ENCODE results near the gene BAZ1A.
"Not testable (repeated sequence)": the region's sequence is repeated elsewhere in the genome, so short reads cannot be mapped to it uniquely, and the experiment has no call there.

Gene BAZ1A

GRCh38 chr14:34857689-34858449 lies 17.3 kb downstream of the BAZ1A start:
- DNase-seq: no peak

- DNase-seq: no peak
Measured at GRCh38 chr14:34853041-34853440, 22.1 kb downstream of the BAZ1A start.

- no peak for DNase-seq
Measured at GRCh38 chr14:34851395-34851794, 23.8 kb downstream of the BAZ1A start.

- DNase-seq: no peak
Measured at GRCh38 chr14:34845869-34846268, 29.3 kb downstream of the BAZ1A start.

GRCh38 chr14:34843011-34843554 lies 32.1 kb downstream of the BAZ1A start:
- DNase-seq: no peak

- no peak for DNase-seq
Measured at GRCh38 chr14:34837801-34838322, 37.3 kb downstream of the BAZ1A start.

- DNase-seq: no peak
Measured at GRCh38 chr14:34835312-34835711, 39.8 kb downstream of the BAZ1A start.

GRCh38 chr14:34833549-34834523 lies 41.3 kb downstream of the BAZ1A start:
- no peak for DNase-seq

GRCh38 chr14:34826661-34827060 lies 48.5 kb downstream of the BAZ1A start:
- DNase-seq: no peak

GRCh38 chr14:34824826-34825225 lies 50.3 kb downstream of the BAZ1A start:
- DNase-seq: no peak

GRCh38 chr14:34824256-34824655 lies 50.9 kb downstream of the BAZ1A start:
- no peak for DNase-seq

GRCh38 chr14:34817768-34818167 lies 57.4 kb downstream of the BAZ1A start:
- DNase-seq: peak; percentile 64

GRCh38 chr14:34810028-34810427 lies 65.1 kb downstream of the BAZ1A start:
- DNase-seq: no peak

GRCh38 chr14:34806257-34806656 lies 68.9 kb downstream of the BAZ1A start:
- no peak for DNase-seq

GRCh38 chr14:34804933-34805332 lies 70.2 kb downstream of the BAZ1A start:
- DNase-seq: no peak

GRCh38 chr14:34798861-34799260 lies 76.3 kb downstream of the BAZ1A start:
- DNase-seq: not testable (repeated sequence)

GRCh38 chr14:34797747-34798583 lies 77.2 kb downstream of the BAZ1A start:
- DNase-seq: peak; percentile 50

- no peak for DNase-seq
Measured at GRCh38 chr14:34796902-34797301, 78.3 kb downstream of the BAZ1A start.

- DNase-seq: no peak
Measured at GRCh38 chr14:34794941-34795340, 80.2 kb downstream of the BAZ1A start.

GRCh38 chr14:34794217-34794616 lies 80.9 kb downstream of the BAZ1A start:
- no peak for DNase-seq

- DNase-seq: no peak
Measured at GRCh38 chr14:34792598-34792997, 82.6 kb downstream of the BAZ1A start.
